ENCODE results near the gene NR1D1. TPM values are rescaled to one million over a fixed set of nuclear protein-coding genes. Genes with fewer than 3 reads are reported as not detected.

NR1D1 gene
- total RNA-seq, 1 experiment from 2014 or later, result 2.0 TPM

GRCh38 chr17:40112718-40113109 lies 12.3 kb upstream of the NR1D1 start:
- in situ Hi-C loops (cut with HindIII; ENCODE audit: low sequenced_read_pairs), result no loop called here
- no peak for DNase-seq (ENCODE audit: low spot score)

GRCh38 chr17:40112191-40112711 lies 11.9 kb upstream of the NR1D1 start:
- in situ Hi-C loops (cut with HindIII; ENCODE audit: low sequenced_read_pairs), result no loop called here
- DNase-seq (ENCODE audit: low spot score), result no peak

GRCh38 chr17:40111221-40112128 lies 11.1 kb upstream of the NR1D1 start:
- DNase-seq (ENCODE audit: low spot score), result peak; percentile 96
- in situ Hi-C loops (cut with HindIII; ENCODE audit: low sequenced_read_pairs), result no loop called here

- DNase-seq (ENCODE audit: low spot score), result peak; percentile 55
- in situ Hi-C loops (cut with HindIII; ENCODE audit: low sequenced_read_pairs), result no loop called here
Observed at GRCh38 chr17:40110026-40110845, 9.8 kb upstream of the NR1D1 start.

DNA sequence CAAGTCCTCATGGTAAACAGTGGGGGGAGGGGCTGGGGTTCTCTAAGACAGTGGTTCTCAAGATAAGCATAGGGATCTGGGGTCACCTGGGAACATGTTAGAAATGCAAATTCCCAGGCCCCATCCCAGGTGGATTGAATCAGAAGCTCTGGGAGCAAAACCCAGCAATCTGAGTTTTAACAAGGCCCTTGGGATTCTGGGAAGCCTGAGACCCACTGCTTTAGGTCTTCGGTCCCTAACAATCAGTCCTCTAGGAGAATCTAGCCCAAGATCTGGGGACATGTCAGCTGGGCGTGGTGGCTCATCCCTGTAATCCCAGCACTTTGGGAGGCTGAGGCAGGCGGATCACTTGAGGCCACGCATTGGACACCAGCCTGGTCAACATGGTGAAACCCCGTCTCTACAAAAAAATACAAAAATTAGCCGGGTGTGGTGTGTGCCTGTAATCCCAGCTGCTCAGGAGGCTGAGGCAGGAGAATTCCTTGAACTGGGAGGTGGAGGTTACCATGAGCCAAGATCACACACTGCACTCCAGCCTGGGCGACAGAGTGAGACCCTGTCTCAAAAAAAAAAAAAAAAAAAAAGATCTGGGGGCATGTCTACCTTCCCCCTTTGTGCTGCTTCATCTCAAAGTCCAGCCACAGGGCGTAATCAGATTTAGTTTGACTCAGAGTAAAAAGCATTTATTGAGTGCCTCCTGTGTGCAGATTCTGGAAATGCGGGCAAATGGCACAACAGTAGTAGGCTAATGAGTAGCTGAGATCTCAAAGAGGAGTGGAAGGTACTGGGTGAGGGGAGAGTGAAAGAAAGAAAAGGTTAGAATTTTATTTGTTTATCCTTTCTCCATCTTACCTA lies 8.8 kb upstream of the NR1D1 start:
- DNase-seq (ENCODE audit: low spot score), result no peak
- in situ Hi-C loops (cut with HindIII; ENCODE audit: low sequenced_read_pairs), result no loop called here

DNA sequence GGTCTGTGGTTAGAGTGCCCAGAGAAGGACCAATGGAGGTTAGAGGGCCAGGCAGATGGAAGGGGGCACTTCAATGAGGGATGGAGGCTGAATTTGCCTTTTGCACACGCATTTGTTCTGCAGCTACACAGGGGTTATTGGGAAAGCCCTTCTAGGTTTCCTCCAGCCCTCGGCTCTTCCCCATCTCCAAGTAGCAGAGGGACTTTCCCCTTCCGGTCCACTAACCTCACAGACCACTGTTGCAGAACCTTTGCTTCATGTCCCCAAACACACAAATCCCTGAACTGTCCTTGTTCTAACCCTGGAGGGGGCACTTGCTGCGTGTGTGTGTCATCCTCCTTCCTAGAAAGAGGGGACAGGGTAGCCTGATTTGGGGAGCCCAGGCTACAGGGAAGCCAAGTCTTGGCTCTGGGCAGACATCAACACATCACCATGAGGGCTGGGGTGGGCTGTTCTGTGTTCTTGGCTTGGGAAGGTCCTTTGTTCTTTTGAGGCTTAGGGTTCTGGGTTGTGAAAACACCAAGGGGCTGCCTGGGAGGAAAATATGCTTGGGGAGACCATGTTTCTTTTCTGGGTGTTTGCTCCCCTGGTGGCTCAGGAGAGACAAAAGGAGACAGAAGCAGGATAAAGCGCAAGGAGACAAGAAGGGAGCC lies 7.3 kb upstream of the NR1D1 start:
- peak; percentile 58 for DNase-seq (ENCODE audit: low spot score)
- in situ Hi-C loops (cut with HindIII; ENCODE audit: low sequenced_read_pairs), result no loop called here

DNA sequence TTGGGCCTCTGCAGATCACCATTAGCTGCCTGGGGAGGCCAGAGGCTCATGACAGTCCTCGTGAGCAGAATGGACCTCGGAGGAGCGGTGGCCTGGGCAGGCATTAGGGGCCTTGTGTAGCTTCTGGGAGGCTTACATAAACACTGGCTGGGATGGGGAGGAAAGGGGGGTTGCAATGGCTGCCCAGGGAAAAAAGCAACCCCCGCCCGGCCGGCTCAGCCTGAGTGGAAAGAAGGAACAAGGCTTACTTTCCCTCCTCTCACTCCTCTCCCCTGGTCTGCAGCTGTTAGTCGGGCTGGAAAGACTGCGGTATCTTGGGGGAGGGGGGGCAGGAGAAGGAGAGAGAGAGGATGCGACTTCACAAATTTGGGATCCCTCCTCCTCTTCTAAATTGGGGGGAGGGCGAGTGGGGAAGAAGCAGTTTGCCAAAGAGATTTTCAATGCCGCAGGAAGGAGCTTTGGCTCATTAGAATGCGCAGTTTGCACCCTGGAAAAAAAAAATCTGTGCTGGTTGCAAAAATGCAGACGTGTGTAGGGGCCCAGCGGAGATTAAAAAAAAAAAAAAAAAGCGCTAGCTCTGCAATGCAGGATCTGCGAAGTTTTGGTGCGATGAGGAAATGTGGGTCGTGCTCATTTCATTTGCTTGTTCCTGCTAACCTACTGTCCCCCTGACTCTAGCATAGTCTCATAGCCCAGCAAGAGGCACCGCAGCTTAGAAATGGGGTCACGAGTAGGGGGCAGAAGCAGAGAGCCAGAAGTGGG lies 6.6 kb upstream of the NR1D1 start:
- DNase-seq (ENCODE audit: low spot score), result peak; percentile 46
- in situ Hi-C loops (cut with HindIII; ENCODE audit: low sequenced_read_pairs), result no loop called here

GRCh38 chr17:40105861-40106759 lies 5.7 kb upstream of the NR1D1 start:
- in situ Hi-C loops (cut with HindIII; ENCODE audit: low sequenced_read_pairs), result no loop called here

GRCh38 chr17:40104594-40105486 lies 4.5 kb upstream of the NR1D1 start:
- no peak for DNase-seq (ENCODE audit: low spot score)
- in situ Hi-C loops (cut with HindIII; ENCODE audit: low sequenced_read_pairs), result no loop called here

More at GRCh38 chr17:40105861-40106759, 5.7 kb upstream of the NR1D1 start:
- DNase-seq (ENCODE audit: low spot score), result no peak

DNA sequence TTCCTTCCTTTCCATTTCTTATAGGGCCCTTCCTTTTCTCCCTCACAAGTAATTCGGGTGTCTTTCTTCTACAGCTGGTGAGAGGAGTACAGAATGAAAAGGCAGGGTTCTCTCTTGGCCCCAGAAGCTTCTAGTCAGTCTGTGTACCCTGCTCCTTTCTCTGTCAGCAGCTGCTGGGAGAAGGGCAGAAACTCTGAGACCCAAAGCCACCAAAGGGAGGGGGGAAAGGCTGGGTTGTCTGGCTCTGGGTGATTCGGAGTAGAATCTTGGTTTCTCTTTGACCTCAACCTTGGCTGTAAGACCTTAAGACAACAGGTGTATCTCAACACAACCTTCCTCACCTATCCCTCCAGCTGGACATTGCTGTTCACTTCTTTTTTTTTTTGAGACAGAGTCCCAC lies 3.3 kb upstream of the NR1D1 start:
- in situ Hi-C loops (cut with HindIII; ENCODE audit: low sequenced_read_pairs), result no loop called here
- DNase-seq (ENCODE audit: low spot score), result no peak

DNA sequence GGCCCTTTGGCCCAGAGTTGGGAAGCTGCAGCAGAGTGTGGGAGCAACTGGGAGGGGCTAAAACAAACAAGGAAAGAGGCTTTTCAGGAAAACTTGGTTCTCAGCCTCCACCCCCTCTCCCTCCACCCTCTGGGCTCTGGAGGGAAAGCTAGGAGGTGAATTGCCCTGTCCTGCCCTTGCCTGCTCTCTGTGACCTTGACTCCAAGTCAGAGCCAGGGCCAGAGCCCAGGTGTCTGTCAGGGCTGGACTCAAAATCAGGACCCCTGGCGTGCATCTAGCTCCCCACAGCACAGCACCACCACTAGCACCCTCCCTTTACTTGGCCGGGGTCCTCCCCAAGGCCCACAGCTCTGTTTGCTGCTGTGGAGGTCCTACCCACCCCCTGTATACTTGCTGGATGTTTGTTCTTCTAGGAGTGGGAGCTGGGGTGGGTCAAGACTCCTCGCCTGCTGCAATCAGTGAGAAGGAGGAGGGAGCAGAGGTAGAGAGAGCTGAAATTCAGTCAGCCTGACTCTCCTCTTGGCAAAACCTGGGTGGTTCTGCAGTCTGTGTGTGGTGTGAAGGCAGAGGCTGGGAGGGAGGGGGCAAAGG lies 2.8 kb upstream of the NR1D1 start:
- DNase-seq (ENCODE audit: low spot score), result no peak
- in situ Hi-C loops (cut with HindIII; ENCODE audit: low sequenced_read_pairs), result no loop called here

DNA sequence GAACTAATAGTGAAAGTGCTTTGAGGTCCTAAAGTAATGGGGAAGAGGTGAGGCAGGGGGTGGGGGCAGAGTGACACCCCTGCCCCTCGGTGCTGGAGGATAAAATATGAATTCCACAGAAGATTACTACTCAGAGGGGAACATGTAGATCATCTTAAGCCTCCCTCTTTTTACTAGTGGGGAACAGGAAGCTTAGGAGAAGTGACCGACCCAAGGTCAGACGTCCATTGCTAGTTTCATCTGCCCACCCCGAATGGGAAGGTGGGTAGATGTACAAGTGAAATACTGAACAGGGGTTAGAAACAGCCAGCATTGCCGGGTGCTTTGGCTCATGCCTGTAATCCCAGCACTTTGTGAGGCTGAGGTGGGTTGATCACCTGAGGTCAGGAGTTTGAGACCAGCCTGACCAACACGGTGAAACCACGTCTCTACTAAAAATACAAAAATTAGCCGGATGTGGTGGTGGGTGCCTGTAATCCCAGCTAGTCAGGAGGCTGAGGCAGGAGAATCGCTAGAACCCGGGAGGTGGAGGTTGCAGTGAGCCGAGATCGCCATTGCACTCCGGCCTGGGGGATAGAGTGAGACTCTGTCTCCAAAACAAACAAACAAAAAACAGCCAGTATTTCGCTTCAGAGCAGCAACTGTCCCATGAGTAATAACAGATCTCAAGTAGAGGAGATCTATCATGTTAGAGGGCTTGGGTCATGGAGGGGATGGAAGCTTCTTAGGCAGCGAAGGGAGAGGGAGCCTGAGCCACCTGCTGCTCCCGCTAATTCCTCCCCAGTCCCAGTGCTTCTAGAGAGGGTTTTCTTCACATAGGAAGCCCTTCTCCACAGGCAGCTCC lies 1.2 kb upstream of the NR1D1 start:
- in situ Hi-C loops (cut with HindIII; ENCODE audit: low sequenced_read_pairs), result no loop called here
- no peak for DNase-seq (ENCODE audit: low spot score)

GRCh38 chr17:40100669-40101366 lies 429 bp upstream of the NR1D1 start:
- in situ Hi-C loops (cut with HindIII; ENCODE audit: low sequenced_read_pairs), result no loop called here
- DNase-seq (ENCODE audit: low spot score), result peak; percentile 99
